Panc1 (cell line): ENCODE measurements around the gene LMO3. TPM values are rescaled to one million over a fixed set of nuclear protein-coding genes. Genes with fewer than 3 reads are reported as not detected.

Experiments used
- ATAC-seq: fragments of 200-7000 bp; cut with Tn5 transposase; 2 replicates; pipeline ENCODE4 v1.9.1; 2020; ENCODE audit warnings: mild to moderate bottlenecking, moderate library complexity
- BruUV-seq: library from RNA; stranded (reverse); fragments of 400-500 nt; replicated peaks from 2 replicates; lab custom pipeline; 2021; lab: Mats Ljungman, UMichigan
- CTCF ChIA-PET: fragments of 300-600 bp; sonication (Branson Sonifier 250); formaldehyde crosslinking; loops from one replicate; lab custom pipeline; 2022; ENCODE audit warnings: antibody characterized with exemption; lab: Charles Lee
- POLR2A ChIA-PET: fragments of 300-600 bp; sonication (Branson Sonifier 250); formaldehyde crosslinking; loops from one replicate; lab custom pipeline; 2022; ENCODE audit warnings: antibody characterized with exemption; lab: Charles Lee
- DNase-seq: peaks from one replicate; pipeline ENCODE4 v3.0.0-alpha.2; 2010; ENCODE audit warnings: low read depth, low spot score
- H3K27ac ChIP-seq: 2 replicates; pipeline ENCODE4 v1.5.1; 2011; ENCODE audit warnings: mild to moderate bottlenecking, low read length, inconsistent platforms
- H3K27me3 ChIP-seq: fragments of 200-500 bp; sonication (Bioruptor generic); 2 replicates; pipeline ENCODE4 v1.6.0; 2014; ENCODE audit warnings: low read length, inconsistent platforms; ENCODE audit not compliant: control insufficient read depth, insufficient read depth
- H3K36me3 ChIP-seq: fragments of 200-500 bp; sonication (Bioruptor generic); 2 replicates; pipeline ENCODE4 v1.5.1; 2014; ENCODE audit warnings: inconsistent platforms, mild to moderate bottlenecking, low read length, moderate library complexity; ENCODE audit not compliant: control insufficient read depth, insufficient read depth
- H3K4me1 ChIP-seq: 2 replicates; pipeline ENCODE4 v1.5.1; 2011; ENCODE audit warnings: inconsistent platforms, mild to moderate bottlenecking, low read length, moderate library complexity; ENCODE audit not compliant: control insufficient read depth, insufficient read depth
- H3K4me3 ChIP-seq, 2 experiments: 2 replicates each; pipeline ENCODE4 v1.5.1; 2011 to 2012; ENCODE audit warnings: low read depth in 2 of 2, low read length in 2 of 2, mild to moderate bottlenecking in 2 of 2, inconsistent platforms in 1 of 2, moderate library complexity in 1 of 2
- H3K9me3 ChIP-seq: fragments of 200-500 bp; sonication (Bioruptor generic); 2 replicates; pipeline ENCODE4 v1.5.1; 2014; ENCODE audit warnings: low read depth, mild to moderate bottlenecking, inconsistent platforms, low read length, moderate library complexity; ENCODE audit not compliant: control insufficient read depth, insufficient read depth
- POLR2AphosphoS5 ChIP-seq: IDR thresholded peaks from 2 replicates; pipeline ENCODE4 v1.6.1; 2012; ENCODE audit warnings: mild to moderate bottlenecking, low read depth, low read length, moderate library complexity
- SIN3A ChIP-seq: IDR thresholded peaks from 2 replicates; pipeline ENCODE4 v1.6.1; 2012; ENCODE audit warnings: low read depth, mild to moderate bottlenecking, low read length, moderate library complexity, borderline replicate concordance; ENCODE audit not compliant: insufficient read depth
- TCF7L2 ChIP-seq: IDR thresholded peaks from 2 replicates; pipeline ENCODE4 v1.6.1; 2011; ENCODE audit warnings: mild to moderate bottlenecking, low read depth, low read length, inconsistent platforms
- in situ Hi-C: cut with HindIII; loops from 2 replicates; pipeline ENCODE4 v1.10.0; 2016; ENCODE audit warnings: low sequenced_read_pairs, low pct_unique_long_range_greater_than_20kb
- intact Hi-C: fragments of 100-400 bp; cut with micrococcal nuclease; formaldehyde crosslinking; loops from one replicate; pipeline ENCODE4 v1.10.0; 2022; ENCODE audit not compliant: unreplicated experiment
- total RNA-seq: library from RNA; stranded (reverse); gene quantifications from one replicate; pipeline ENCODE4 v1.2.1, GENCODE V29; 2021; ENCODE audit not compliant: unreplicated experiment
- TF ChIP-seq, protein P1 (sequence below): fragments of 450-650 bp; IDR thresholded peaks from 2 replicates; pipeline ENCODE4 v1.5.1; 2017; ENCODE audit warnings: mild to moderate bottlenecking
- TF ChIP-seq, protein P2 (sequence below), 2 experiments: IDR thresholded peaks; 2 replicates each; pipeline ENCODE4 v1.6.1; 2011 to 2012; ENCODE audit warnings: low read depth in 2 of 2, control low read depth in 1 of 2, low read length in 1 of 2, mild to moderate bottlenecking in 1 of 2, moderate library complexity in 1 of 2; ENCODE audit not compliant: insufficient read depth in 1 of 2

The LMO3 gene
- total RNA-seq, 1 experiment from 2014 or later: 0.51 TPM

DNA sequence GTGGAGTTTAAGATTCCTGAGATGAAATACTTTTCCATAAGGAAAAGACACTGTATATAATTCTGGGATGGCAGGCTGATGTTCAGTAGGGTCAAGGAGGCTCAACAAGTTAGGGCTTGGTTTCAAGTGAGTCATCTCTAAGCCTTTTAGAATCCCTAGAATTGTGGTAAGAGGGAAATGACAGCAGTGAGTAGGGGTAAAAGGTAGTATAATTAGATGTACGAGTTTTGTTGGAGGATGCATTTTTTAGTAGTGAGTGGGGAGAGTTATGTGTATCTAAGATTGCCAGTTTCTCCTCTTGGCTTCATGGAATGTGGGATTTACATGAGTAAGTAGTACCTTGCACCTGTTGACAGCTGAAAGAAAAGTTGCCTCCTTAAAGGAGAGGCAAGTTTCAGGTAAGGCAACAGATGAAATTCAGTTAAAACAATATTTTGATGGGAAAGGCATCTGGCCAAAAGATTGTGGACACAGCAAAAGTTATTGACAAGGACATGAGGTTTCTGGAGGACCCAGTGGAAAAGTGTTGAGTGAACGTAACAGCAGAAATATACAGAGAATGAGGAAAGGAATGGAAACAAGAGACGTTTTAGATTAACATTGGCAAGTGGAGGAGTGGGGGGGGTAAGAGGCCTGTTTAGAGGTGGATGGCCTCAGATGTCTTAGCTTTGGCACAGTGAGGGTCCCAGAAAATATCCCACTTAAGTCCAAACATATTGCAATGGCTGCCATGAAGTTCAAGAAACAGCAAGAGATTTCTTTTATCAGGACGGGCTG lies 21.8 kb downstream of the LMO3 start:
- Histone ChIP-seq H3K4me1 (no peaks in the 10 kb centered on the region), H3K9me3 (no peaks in the 10 kb centered on the region), H3K4me3 (no peak overlapping the region), H3K27me3 (no peaks in the 10 kb centered on the region), H3K27ac (no peak overlapping the region), H3K36me3 (no peaks in the 10 kb centered on the region)
- ATAC-seq (no peak), DNase-seq (no peak)
- BruUV-seq: no TSS peak
- intact Hi-C loops: no loop called here
- TF ChIP-seq POLR2AphosphoS5 (no peak), SIN3A (no peak), TCF7L2 (no peak)
- TF ChIP-seq, protein P1, sequence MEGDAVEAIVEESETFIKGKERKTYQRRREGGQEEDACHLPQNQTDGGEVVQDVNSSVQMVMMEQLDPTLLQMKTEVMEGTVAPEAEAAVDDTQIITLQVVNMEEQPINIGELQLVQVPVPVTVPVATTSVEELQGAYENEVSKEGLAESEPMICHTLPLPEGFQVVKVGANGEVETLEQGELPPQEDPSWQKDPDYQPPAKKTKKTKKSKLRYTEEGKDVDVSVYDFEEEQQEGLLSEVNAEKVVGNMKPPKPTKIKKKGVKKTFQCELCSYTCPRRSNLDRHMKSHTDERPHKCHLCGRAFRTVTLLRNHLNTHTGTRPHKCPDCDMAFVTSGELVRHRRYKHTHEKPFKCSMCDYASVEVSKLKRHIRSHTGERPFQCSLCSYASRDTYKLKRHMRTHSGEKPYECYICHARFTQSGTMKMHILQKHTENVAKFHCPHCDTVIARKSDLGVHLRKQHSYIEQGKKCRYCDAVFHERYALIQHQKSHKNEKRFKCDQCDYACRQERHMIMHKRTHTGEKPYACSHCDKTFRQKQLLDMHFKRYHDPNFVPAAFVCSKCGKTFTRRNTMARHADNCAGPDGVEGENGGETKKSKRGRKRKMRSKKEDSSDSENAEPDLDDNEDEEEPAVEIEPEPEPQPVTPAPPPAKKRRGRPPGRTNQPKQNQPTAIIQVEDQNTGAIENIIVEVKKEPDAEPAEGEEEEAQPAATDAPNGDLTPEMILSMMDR: no peak
- TF ChIP-seq, protein P2, sequence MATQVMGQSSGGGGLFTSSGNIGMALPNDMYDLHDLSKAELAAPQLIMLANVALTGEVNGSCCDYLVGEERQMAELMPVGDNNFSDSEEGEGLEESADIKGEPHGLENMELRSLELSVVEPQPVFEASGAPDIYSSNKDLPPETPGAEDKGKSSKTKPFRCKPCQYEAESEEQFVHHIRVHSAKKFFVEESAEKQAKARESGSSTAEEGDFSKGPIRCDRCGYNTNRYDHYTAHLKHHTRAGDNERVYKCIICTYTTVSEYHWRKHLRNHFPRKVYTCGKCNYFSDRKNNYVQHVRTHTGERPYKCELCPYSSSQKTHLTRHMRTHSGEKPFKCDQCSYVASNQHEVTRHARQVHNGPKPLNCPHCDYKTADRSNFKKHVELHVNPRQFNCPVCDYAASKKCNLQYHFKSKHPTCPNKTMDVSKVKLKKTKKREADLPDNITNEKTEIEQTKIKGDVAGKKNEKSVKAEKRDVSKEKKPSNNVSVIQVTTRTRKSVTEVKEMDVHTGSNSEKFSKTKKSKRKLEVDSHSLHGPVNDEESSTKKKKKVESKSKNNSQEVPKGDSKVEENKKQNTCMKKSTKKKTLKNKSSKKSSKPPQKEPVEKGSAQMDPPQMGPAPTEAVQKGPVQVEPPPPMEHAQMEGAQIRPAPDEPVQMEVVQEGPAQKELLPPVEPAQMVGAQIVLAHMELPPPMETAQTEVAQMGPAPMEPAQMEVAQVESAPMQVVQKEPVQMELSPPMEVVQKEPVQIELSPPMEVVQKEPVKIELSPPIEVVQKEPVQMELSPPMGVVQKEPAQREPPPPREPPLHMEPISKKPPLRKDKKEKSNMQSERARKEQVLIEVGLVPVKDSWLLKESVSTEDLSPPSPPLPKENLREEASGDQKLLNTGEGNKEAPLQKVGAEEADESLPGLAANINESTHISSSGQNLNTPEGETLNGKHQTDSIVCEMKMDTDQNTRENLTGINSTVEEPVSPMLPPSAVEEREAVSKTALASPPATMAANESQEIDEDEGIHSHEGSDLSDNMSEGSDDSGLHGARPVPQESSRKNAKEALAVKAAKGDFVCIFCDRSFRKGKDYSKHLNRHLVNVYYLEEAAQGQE (IDR thresholded peaks at IDR 0.05; ENCODE audit: insufficient read depth in 1 of 2, low read depth in 2 of 2, low read length in 1 of 2): no peak
- ChIA-PET CTCF (no interaction called here), POLR2A (no interaction called here)
- in situ Hi-C loops: no loop called here

DNA sequence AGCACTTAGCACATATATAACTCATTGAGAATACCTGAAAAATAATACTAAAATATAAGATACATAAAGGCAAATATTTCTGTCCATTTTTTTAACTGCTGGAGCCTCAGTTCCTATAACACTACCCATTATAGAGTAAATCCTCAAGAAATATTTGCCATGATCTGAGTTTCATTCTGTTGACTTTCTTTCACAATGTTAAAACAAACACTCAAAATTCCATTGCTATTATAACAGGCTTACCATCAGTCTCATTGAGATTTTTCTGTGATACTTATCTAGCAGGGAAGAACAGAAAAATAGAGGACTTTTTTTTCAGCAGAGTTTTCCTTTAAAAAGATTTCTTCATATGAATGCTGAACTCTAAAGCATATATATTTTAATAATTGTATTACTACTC lies 24.5 kb downstream of the LMO3 start:
- ATAC-seq (no peak), DNase-seq (no peak)
- ChIA-PET POLR2A (no interaction called here), CTCF (no interaction called here)
- no peaks in the 10 kb centered on the region for H3K4me1 ChIP-seq
- TF ChIP-seq, protein P2 (IDR thresholded peaks at IDR 0.05; ENCODE audit: insufficient read depth in 1 of 2, low read depth in 2 of 2, low read length in 1 of 2): no peak
- TF ChIP-seq TCF7L2: no peak
- no peak for TF ChIP-seq SIN3A
- TF ChIP-seq, protein P1: no peak
- TF ChIP-seq POLR2AphosphoS5: no peak
- H3K36me3 ChIP-seq: no peaks in the 10 kb centered on the region
- no peaks in the 10 kb centered on the region for H3K9me3 ChIP-seq
- no peak overlapping the region for H3K27ac ChIP-seq
- no peaks in the 10 kb centered on the region for H3K27me3 ChIP-seq
- intact Hi-C loops: no loop called here
- H3K4me3 ChIP-seq: no peak overlapping the region
- in situ Hi-C loops: no loop called here
- no TSS peak for BruUV-seq
